ENCODE measurements around the gene FSD1L. TPM values are rescaled to one million over a fixed set of nuclear protein-coding genes. Genes with fewer than 3 reads are reported as not detected.

The FSD1L gene
- total RNA-seq, 2 donors from 2014 or later: 13.4 to 14.3 TPM

DNA sequence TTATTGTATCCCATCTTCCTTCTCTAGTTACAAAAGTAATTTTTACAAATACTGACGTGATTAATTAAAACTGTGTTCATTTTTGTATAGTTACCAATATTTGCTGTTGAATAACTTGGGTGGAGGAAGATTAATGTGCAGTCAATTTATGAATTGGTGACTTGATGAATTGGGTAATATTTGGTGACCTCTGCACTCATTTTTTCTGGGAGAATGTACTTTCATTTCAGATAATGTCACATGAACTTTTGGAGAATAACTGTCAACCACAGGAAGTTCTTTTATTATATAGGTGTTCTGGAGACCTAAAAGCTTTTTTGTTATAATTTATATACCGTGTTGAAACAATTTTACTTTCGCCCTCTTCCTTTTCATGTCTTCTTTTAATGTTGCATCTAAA lies 83.7 kb downstream of the FSD1L start:
- Histone ChIP-seq H3K4me3 (ENCODE audit: low read length) (no peak overlapping the region), H3K27me3 (ENCODE audit: control insufficient read depth, insufficient read depth, low read length, poor library complexity, severe bottlenecking) (no peaks in the 10 kb centered on the region), H3K9ac (ENCODE audit: extremely low read depth, low read length, poor library complexity, severe bottlenecking) (no peak overlapping the region), H3K9me3 (ENCODE audit: control insufficient read depth, low read length) (peaks cover 16% of the 10 kb centered on the region), H3K27ac (ENCODE audit: low read depth, low read length) (no peak overlapping the region), H3K4me1 (ENCODE audit: control insufficient read depth, insufficient read depth, low read length) (peaks cover 13% of the 10 kb centered on the region), H3K36me3 (ENCODE audit: control insufficient read depth, insufficient read depth, low read length) (peaks cover 29% of the 10 kb centered on the region)
- H3K4me3 Mint-ChIP-seq: no peak overlapping the region
- H3K36me3 Mint-ChIP-seq (ENCODE audit: low read depth): peaks cover 43% of the 10 kb centered on the region
- H3K4me1 Mint-ChIP-seq: peaks cover 3% of the 10 kb centered on the region
- TF ChIP-seq, protein P1, sequence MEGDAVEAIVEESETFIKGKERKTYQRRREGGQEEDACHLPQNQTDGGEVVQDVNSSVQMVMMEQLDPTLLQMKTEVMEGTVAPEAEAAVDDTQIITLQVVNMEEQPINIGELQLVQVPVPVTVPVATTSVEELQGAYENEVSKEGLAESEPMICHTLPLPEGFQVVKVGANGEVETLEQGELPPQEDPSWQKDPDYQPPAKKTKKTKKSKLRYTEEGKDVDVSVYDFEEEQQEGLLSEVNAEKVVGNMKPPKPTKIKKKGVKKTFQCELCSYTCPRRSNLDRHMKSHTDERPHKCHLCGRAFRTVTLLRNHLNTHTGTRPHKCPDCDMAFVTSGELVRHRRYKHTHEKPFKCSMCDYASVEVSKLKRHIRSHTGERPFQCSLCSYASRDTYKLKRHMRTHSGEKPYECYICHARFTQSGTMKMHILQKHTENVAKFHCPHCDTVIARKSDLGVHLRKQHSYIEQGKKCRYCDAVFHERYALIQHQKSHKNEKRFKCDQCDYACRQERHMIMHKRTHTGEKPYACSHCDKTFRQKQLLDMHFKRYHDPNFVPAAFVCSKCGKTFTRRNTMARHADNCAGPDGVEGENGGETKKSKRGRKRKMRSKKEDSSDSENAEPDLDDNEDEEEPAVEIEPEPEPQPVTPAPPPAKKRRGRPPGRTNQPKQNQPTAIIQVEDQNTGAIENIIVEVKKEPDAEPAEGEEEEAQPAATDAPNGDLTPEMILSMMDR (conservative IDR thresholded peaks at IDR 0.05): no peak
- no peaks in the 10 kb centered on the region for H3K27me3 Mint-ChIP-seq (ENCODE audit: insufficient read depth)
- H3K27ac Mint-ChIP-seq: no peak overlapping the region
- 83 to 97% methylated on average over 2 to 3 of the region's 3 CpGs for WGBS, 2 experiments (ENCODE audit: insufficient coverage in 1 of 2, insufficient read length in 1 of 2)
- peaks cover 22% of the 10 kb centered on the region for H3K9me3 Mint-ChIP-seq
- no peak for DNase-seq

DNA sequence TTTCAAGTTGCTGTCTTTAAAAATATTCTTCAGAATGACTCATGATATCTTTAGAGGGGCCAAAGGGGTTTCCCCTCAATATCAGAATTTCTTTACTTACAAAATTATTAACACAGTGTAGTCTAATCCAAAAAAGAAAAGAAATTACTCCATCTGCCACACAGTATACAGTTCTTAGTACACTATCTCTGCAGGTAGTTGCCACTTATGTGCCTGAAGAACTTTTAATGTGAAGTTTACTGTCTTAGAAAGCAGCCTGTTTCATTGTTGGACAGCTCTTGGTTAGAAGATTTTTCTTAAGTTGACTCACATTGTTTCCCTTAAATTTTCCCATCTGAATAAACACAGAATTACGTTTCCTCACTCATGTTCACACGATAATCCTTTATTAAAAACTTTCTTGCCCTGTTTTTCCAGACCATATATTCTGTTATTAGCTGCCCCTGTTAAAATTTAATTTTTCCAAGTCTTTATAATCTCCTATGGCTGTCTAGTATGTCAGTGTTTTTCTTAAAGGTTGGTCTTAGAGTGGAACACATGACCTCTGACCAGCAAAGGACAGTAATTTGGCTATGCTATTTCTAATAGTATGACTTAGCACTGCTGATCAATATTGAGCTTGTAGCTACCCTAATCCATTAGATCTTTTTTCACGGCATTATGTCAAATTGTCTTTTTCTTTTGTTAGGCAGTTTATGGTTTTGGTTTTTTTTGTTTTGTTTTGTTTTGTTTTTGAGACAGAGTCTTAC lies 88.3 kb downstream of the FSD1L start:
- peaks cover 53% of the 10 kb centered on the region for H3K36me3 ChIP-seq (ENCODE audit: control insufficient read depth, insufficient read depth, low read length)
- DNase-seq: no peak
- no peak overlapping the region for H3K4me3 ChIP-seq (ENCODE audit: low read length)
- Mint-ChIP-seq H3K9me3 (no peaks in the 10 kb centered on the region), H3K27me3 (ENCODE audit: insufficient read depth) (no peaks in the 10 kb centered on the region), H3K27ac (no peak overlapping the region), H3K4me1 (peaks cover 3% of the 10 kb centered on the region), H3K36me3 (ENCODE audit: low read depth) (peaks cover 32% of the 10 kb centered on the region), H3K4me3 (no peak overlapping the region)
- H3K4me1 ChIP-seq (ENCODE audit: control insufficient read depth, insufficient read depth, low read length): peaks cover 7% of the 10 kb centered on the region
- H3K27ac ChIP-seq (ENCODE audit: low read depth, low read length): no peak overlapping the region
- TF ChIP-seq, protein P1 (conservative IDR thresholded peaks at IDR 0.05): no peak
- H3K9me3 ChIP-seq (ENCODE audit: control insufficient read depth, low read length): no peaks in the 10 kb centered on the region
- 96 to 100% methylated on average over 2 to 3 of the region's 3 CpGs for WGBS, 2 experiments (ENCODE audit: insufficient coverage in 1 of 2, insufficient read length in 1 of 2)
- H3K9ac ChIP-seq (ENCODE audit: extremely low read depth, low read length, poor library complexity, severe bottlenecking): no peak overlapping the region
- H3K27me3 ChIP-seq (ENCODE audit: control insufficient read depth, insufficient read depth, low read length, poor library complexity, severe bottlenecking): no peaks in the 10 kb centered on the region

DNA sequence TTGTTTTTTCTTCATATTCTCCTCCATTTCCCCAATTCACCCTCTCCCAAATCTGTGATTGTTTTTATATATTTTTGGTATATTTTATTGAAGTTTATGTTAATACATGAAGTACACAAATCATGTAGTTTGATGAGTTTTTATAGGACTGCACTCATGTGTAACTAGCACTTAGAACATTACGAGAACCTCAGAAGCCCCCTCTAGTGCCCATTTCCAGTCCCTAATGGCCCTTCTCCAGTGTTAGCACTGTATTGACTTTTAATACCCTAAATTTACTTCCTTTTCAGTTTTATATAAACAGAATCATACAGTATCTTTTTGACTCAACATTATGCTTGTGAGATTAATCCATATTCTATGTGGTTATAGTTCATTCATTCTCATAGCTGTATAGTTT lies 91.6 kb downstream of the FSD1L start:
- Histone ChIP-seq H3K36me3 (ENCODE audit: control insufficient read depth, insufficient read depth, low read length) (peaks cover 58% of the 10 kb centered on the region), H3K4me1 (ENCODE audit: control insufficient read depth, insufficient read depth, low read length) (no peaks in the 10 kb centered on the region), H3K27me3 (ENCODE audit: control insufficient read depth, insufficient read depth, low read length, poor library complexity, severe bottlenecking) (no peaks in the 10 kb centered on the region), H3K9me3 (ENCODE audit: control insufficient read depth, low read length) (no peaks in the 10 kb centered on the region), H3K4me3 (ENCODE audit: low read length) (no peak overlapping the region), H3K27ac (ENCODE audit: low read depth, low read length) (no peak overlapping the region), H3K9ac (ENCODE audit: extremely low read depth, low read length, poor library complexity, severe bottlenecking) (no peak overlapping the region)
- Mint-ChIP-seq H3K36me3 (ENCODE audit: low read depth) (peaks cover 51% of the 10 kb centered on the region), H3K4me1 (no peaks in the 10 kb centered on the region), H3K4me3 (no peak overlapping the region), H3K9me3 (peaks cover 9% of the 10 kb centered on the region), H3K27me3 (ENCODE audit: insufficient read depth) (no peaks in the 10 kb centered on the region), H3K27ac (no peak overlapping the region)
- TF ChIP-seq, protein P1 (conservative IDR thresholded peaks at IDR 0.05): peak; percentile 64
- DNase-seq: peak; percentile 55
- 100% methylated on average over 1 of the region's 1 CpG for WGBS, 2 experiments (ENCODE audit: insufficient coverage in 1 of 2, insufficient read length in 1 of 2)

Measured in endodermal cell (in vitro differentiated cells).